Measurements from ENCODE around the gene TC2N.
"Not testable (repeated sequence)": the region's sequence is repeated elsewhere in the genome, so short reads cannot be mapped to it uniquely, and the experiment has no call there.

TC2N gene

GRCh38 chr14:91867316-91867988 lies at the start of gene TC2N:
TSS of gene TC2N (minus strand) at chr14:91867536. CDS start at chr14:91813769, 53,767 bp downstream.
- DNase-seq = no peak

GRCh38 chr14:91912035-91912434 lies 44.7 kb upstream of the TC2N start:
- no peak for DNase-seq

GRCh38 chr14:91911474-91912032 lies 44.2 kb upstream of the TC2N start:
- DNase-seq = peak; percentile 65 to 74

GRCh38 chr14:91910196-91910595 lies 42.9 kb upstream of the TC2N start:
- no peak for DNase-seq

GRCh38 chr14:91906374-91906773 lies 39.0 kb upstream of the TC2N start:
- DNase-seq = no peak

- no peak for DNase-seq
These were observed 37.8 kb upstream of the TC2N start for GRCh38 chr14:91904956-91905645.

- no peak for DNase-seq
These were observed 37.1 kb upstream of the TC2N start for GRCh38 chr14:91904483-91904882.

- no peak for DNase-seq
These were observed 35.7 kb upstream of the TC2N start for GRCh38 chr14:91903070-91903469.

GRCh38 chr14:91902336-91902735 lies 35.0 kb upstream of the TC2N start:
- no peak for DNase-seq

- no peak for DNase-seq
These were observed 34.3 kb upstream of the TC2N start for GRCh38 chr14:91901449-91902226.

GRCh38 chr14:91899806-91900205 lies 32.5 kb upstream of the TC2N start:
- DNase-seq = no peak

GRCh38 chr14:91899213-91899612 lies 31.9 kb upstream of the TC2N start:
- no peak for DNase-seq

- DNase-seq = no peak
These were observed 31.0 kb upstream of the TC2N start for GRCh38 chr14:91898372-91898771.

GRCh38 chr14:91897716-91898115 lies 30.4 kb upstream of the TC2N start:
- not testable (repeated sequence) for DNase-seq

- no peak for DNase-seq
These were observed 29.9 kb upstream of the TC2N start for GRCh38 chr14:91897106-91897701.

- no peak for DNase-seq
These were observed 29.1 kb upstream of the TC2N start for GRCh38 chr14:91896419-91896818.

- DNase-seq = no peak
These were observed 26.3 kb upstream of the TC2N start for GRCh38 chr14:91893669-91894068.

- peak; percentile 15 to 54 for DNase-seq
These were observed 25.7 kb upstream of the TC2N start for GRCh38 chr14:91893007-91893406.

- DNase-seq = no peak
These were observed 24.4 kb upstream of the TC2N start for GRCh38 chr14:91891721-91892220.

- no peak for DNase-seq
These were observed 23.8 kb upstream of the TC2N start for GRCh38 chr14:91891101-91891500.

- no peak for DNase-seq
These were observed 23.0 kb upstream of the TC2N start for GRCh38 chr14:91890291-91890749.

- DNase-seq = no peak
These were observed 22.3 kb upstream of the TC2N start for GRCh38 chr14:91889477-91890211.

All from Kasumi-1 (cell line).